ENCODE data around the gene IL27RA.

The IL27RA gene

GRCh38 chr19:13999085-13999484 is 32.5 kb upstream of the IL27RA start:
- no peak for DNase-seq
- Histone ChIP-seq H3K4me1 (ENCODE audit: control extremely low read depth in 1 of 4, control insufficient read depth in 4 of 4, insufficient read depth in 4 of 4, low read length in 3 of 4) (peaks cover 8 to 34% (median 32%) of the 10 kb centered on the region in 4 experiments), H3K36me3 (ENCODE audit: control insufficient read depth in 4 of 4, insufficient read depth in 4 of 4, low read length in 3 of 4) (peaks cover 5 to 25% (median 10%) of the 10 kb centered on the region in 4 experiments), H3K27ac (ENCODE audit: insufficient read depth in 1 of 2, low read depth in 1 of 2, low read length in 2 of 2, poor library complexity in 1 of 2, severe bottlenecking in 2 of 2) (no peak overlapping the region), H3K4me3 (ENCODE audit: control insufficient read depth in 1 of 7, extremely low read depth in 1 of 7, insufficient read depth in 4 of 7, low read depth in 2 of 7, low read length in 6 of 7) (no peak overlapping the region), H3K9me3 (ENCODE audit: control extremely low read depth in 1 of 5, control insufficient read depth in 4 of 5, insufficient read depth in 2 of 5, low read depth in 1 of 5, low read length in 4 of 5) (peaks cover 0 to 10% (median 6%) of the 10 kb centered on the region in 5 experiments), H3K27me3 (replicated peaks in 2 of 5; ENCODE audit: control insufficient read depth in 4 of 5, insufficient read depth in 5 of 5, low read length in 4 of 5) (no peaks in the 10 kb centered on the region)
- CTCF ChIA-PET = interaction anchor here (1.1 to 2.8 kb wide), 4 partner anchors 10 to 45 kb away, joined by 4 to 11 read pairs (median 9); no protein-coding TSS in a partner anchor
- 100% methylated on average over 2 of the region's 3 CpGs for WGBS (ENCODE audit: insufficient coverage)
- POLR2A ChIA-PET = no interaction called here

GRCh38 chr19:14000691-14001375 is 30.7 kb upstream of the IL27RA start:
- POLR2A ChIA-PET = interaction anchor here (0.5 to 1.2 kb wide), 2 partner anchors 22 to 41 kb away, joined by 3 read pairs; no protein-coding TSS in a partner anchor
- H3K27ac ChIP-seq (ENCODE audit: insufficient read depth in 1 of 2, low read depth in 1 of 2, low read length in 2 of 2, poor library complexity in 1 of 2, severe bottlenecking in 2 of 2) = peak overlapping the region in 1 of 2 experiments; percentile 58
- CTCF ChIA-PET = interaction anchor here (0.8 to 2.8 kb wide), 5 partner anchors 9 to 47 kb away, joined by 3 to 10 read pairs (median 5); partner anchors contain the start of gene RLN3
- peaks cover 15 to 49% (median 46%) of the 10 kb centered on the region in 4 experiments for H3K4me1 ChIP-seq (ENCODE audit: control extremely low read depth in 1 of 4, control insufficient read depth in 4 of 4, insufficient read depth in 4 of 4, low read length in 3 of 4)
- no peak for DNase-seq
- H3K4me3 ChIP-seq (ENCODE audit: control insufficient read depth in 1 of 7, extremely low read depth in 1 of 7, insufficient read depth in 4 of 7, low read depth in 2 of 7, low read length in 6 of 7) = no peak overlapping the region
- H3K27me3 ChIP-seq (replicated peaks in 2 of 5; ENCODE audit: control insufficient read depth in 4 of 5, insufficient read depth in 5 of 5, low read length in 4 of 5) = no peaks in the 10 kb centered on the region
- H3K9me3 ChIP-seq (ENCODE audit: control extremely low read depth in 1 of 5, control insufficient read depth in 4 of 5, insufficient read depth in 2 of 5, low read depth in 1 of 5, low read length in 4 of 5) = peaks cover 0 to 10% (median 6%) of the 10 kb centered on the region in 5 experiments
- WGBS (ENCODE audit: insufficient coverage) = 91% methylated on average over 12 of the region's 13 CpGs
- H3K36me3 ChIP-seq (ENCODE audit: control insufficient read depth in 4 of 4, insufficient read depth in 4 of 4, low read length in 3 of 4) = peaks cover 5 to 24% (median 6%) of the 10 kb centered on the region in 4 experiments

GRCh38 chr19:14002571-14003250 is 28.9 kb upstream of the IL27RA start:
- WGBS (ENCODE audit: insufficient coverage) = 33% methylated on average over 4 of the region's 13 CpGs
- Histone ChIP-seq H3K4me1 (ENCODE audit: control extremely low read depth in 1 of 4, control insufficient read depth in 4 of 4, insufficient read depth in 4 of 4, low read length in 3 of 4) (peaks cover 15 to 56% (median 51%) of the 10 kb centered on the region in 4 experiments), H3K9me3 (ENCODE audit: control extremely low read depth in 1 of 5, control insufficient read depth in 4 of 5, insufficient read depth in 2 of 5, low read depth in 1 of 5, low read length in 4 of 5) (peaks cover 0 to 10% (median 6%) of the 10 kb centered on the region in 5 experiments), H3K27ac (ENCODE audit: insufficient read depth in 1 of 2, low read depth in 1 of 2, low read length in 2 of 2, poor library complexity in 1 of 2, severe bottlenecking in 2 of 2) (peak overlapping the region; percentile 74 to 86), H3K27me3 (replicated peaks in 2 of 5; ENCODE audit: control insufficient read depth in 4 of 5, insufficient read depth in 5 of 5, low read length in 4 of 5) (no peaks in the 10 kb centered on the region), H3K36me3 (ENCODE audit: control insufficient read depth in 4 of 4, insufficient read depth in 4 of 4, low read length in 3 of 4) (peaks cover 0 to 14% (median 4%) of the 10 kb centered on the region in 4 experiments), H3K4me3 (ENCODE audit: control insufficient read depth in 1 of 7, extremely low read depth in 1 of 7, insufficient read depth in 4 of 7, low read depth in 2 of 7, low read length in 6 of 7) (peak overlapping the region in 2 of 7 experiments; percentile 12 to 56)
- ChIA-PET CTCF (interaction anchor here (1.2 to 5.8 kb wide), 4 partner anchors 9 to 25 kb away, joined by 3 to 39 read pairs (median 16); no protein-coding TSS in a partner anchor), POLR2A (interaction anchor here (0.6 to 5.9 kb wide), 2 partner anchors 16 to 152 kb away, joined by 4 to 29 read pairs; no protein-coding TSS in a partner anchor)
- DNase-seq = peak in 2 of 3 donors; percentile 44

- Histone ChIP-seq H3K27me3 (replicated peaks in 2 of 5; ENCODE audit: control insufficient read depth in 4 of 5, insufficient read depth in 5 of 5, low read length in 4 of 5) (no peaks in the 10 kb centered on the region), H3K27ac (ENCODE audit: insufficient read depth in 1 of 2, low read depth in 1 of 2, low read length in 2 of 2, poor library complexity in 1 of 2, severe bottlenecking in 2 of 2) (peak overlapping the region; percentile 74 to 86), H3K4me3 (ENCODE audit: control insufficient read depth in 1 of 7, extremely low read depth in 1 of 7, insufficient read depth in 4 of 7, low read depth in 2 of 7, low read length in 6 of 7) (peak overlapping the region in 3 of 7 experiments; percentile 12 to 56 (median 26)), H3K36me3 (ENCODE audit: control insufficient read depth in 4 of 4, insufficient read depth in 4 of 4, low read length in 3 of 4) (peaks cover 0 to 9% (median 2%) of the 10 kb centered on the region in 4 experiments), H3K4me1 (ENCODE audit: control extremely low read depth in 1 of 4, control insufficient read depth in 4 of 4, insufficient read depth in 4 of 4, low read length in 3 of 4) (peaks cover 15 to 56% (median 51%) of the 10 kb centered on the region in 4 experiments), H3K9me3 (ENCODE audit: control extremely low read depth in 1 of 5, control insufficient read depth in 4 of 5, insufficient read depth in 2 of 5, low read depth in 1 of 5, low read length in 4 of 5) (peaks cover 0 to 8% (median 5%) of the 10 kb centered on the region in 5 experiments)
- 83% methylated on average over 2 of the region's 10 CpGs for WGBS (ENCODE audit: insufficient coverage)
- ChIA-PET POLR2A (interaction anchor here (0.6 to 5.9 kb wide), 4 partner anchors 14 to 52 kb away, joined by 3 to 29 read pairs (median 4); no protein-coding TSS in a partner anchor), CTCF (interaction anchor here (1.0 to 5.8 kb wide), 8 partner anchors 10 to 126 kb away, joined by 3 to 39 read pairs (median 5); no protein-coding TSS in a partner anchor)
- DNase-seq = peak in 2 of 3 donors; percentile 40 to 44
These were observed 28.1 kb upstream of the IL27RA start for GRCh38 chr19:14003251-14004055.

GRCh38 chr19:14004619-14005348 is 26.8 kb upstream of the IL27RA start:
- H3K27ac ChIP-seq (ENCODE audit: insufficient read depth in 1 of 2, low read depth in 1 of 2, low read length in 2 of 2, poor library complexity in 1 of 2, severe bottlenecking in 2 of 2) = peak overlapping the region; percentile 46 to 99
- peak overlapping the region in 5 of 7 experiments; percentile 11 to 89 (median 61) for H3K4me3 ChIP-seq (ENCODE audit: control insufficient read depth in 1 of 7, extremely low read depth in 1 of 7, insufficient read depth in 4 of 7, low read depth in 2 of 7, low read length in 6 of 7)
- WGBS (ENCODE audit: insufficient coverage) = 5% methylated on average over 11 of the region's 14 CpGs
- POLR2A ChIA-PET = interaction anchor here (0.6 to 5.9 kb wide), 6 partner anchors 14 to 209 kb away, joined by 3 to 29 read pairs (median 4); no protein-coding TSS in a partner anchor
- CTCF ChIA-PET = interaction anchor here (0.7 to 5.8 kb wide), 12 partner anchors 11 to 125 kb away, joined by 3 to 39 read pairs (median 3); partner anchors contain the start of gene IL27RA
- H3K4me1 ChIP-seq (ENCODE audit: control extremely low read depth in 1 of 4, control insufficient read depth in 4 of 4, insufficient read depth in 4 of 4, low read length in 3 of 4) = peaks cover 15 to 56% (median 52%) of the 10 kb centered on the region in 4 experiments
- H3K9me3 ChIP-seq (ENCODE audit: control extremely low read depth in 1 of 5, control insufficient read depth in 4 of 5, insufficient read depth in 2 of 5, low read depth in 1 of 5, low read length in 4 of 5) = no peaks in the 10 kb centered on the region
- peak; percentile 39 to 70 (median 69) for DNase-seq
- no peaks in the 10 kb centered on the region for H3K27me3 ChIP-seq (replicated peaks in 2 of 5; ENCODE audit: control insufficient read depth in 4 of 5, insufficient read depth in 5 of 5, low read length in 4 of 5)
- no peaks in the 10 kb centered on the region for H3K36me3 ChIP-seq (ENCODE audit: control insufficient read depth in 4 of 4, insufficient read depth in 4 of 4, low read length in 3 of 4)

All from common myeloid progenitor, CD34-positive (primary cell).